Fibroblast of pulmonary artery (primary cell): ENCODE data around the gene FN3KRP.
A peak's percentile ranks its signal among the peaks of the same experiment; 100 is the strongest.

Experiments
- DNase-seq: peaks from one replicate; pipeline ENCODE4 v3.0.0-alpha.2; 2010; ENCODE audit warnings: low read depth
- H3K4me3 ChIP-seq: replicated peaks from 2 replicates; pipeline ENCODE4 v1.5.1; 2011; ENCODE audit warnings: low read depth, mild to moderate bottlenecking, control low read depth, low read length, moderate library complexity
- CTCF ChIP-seq: IDR thresholded peaks from 2 replicates; pipeline ENCODE4 v1.5.1; 2011; ENCODE audit warnings: mild to moderate bottlenecking, control low read depth, low read length, inconsistent platforms; ENCODE audit errors: missing control alignments

FN3KRP gene

GRCh38 chr17:82750241-82750908 is 33.9 kb downstream of the FN3KRP start:
- H3K4me3 ChIP-seq, result no peak overlapping the region
- DNase-seq, result no peak
- TF ChIP-seq CTCF, result no peak

GRCh38 chr17:82751171-82751570 is 34.7 kb downstream of the FN3KRP start:
- DNase-seq, result no peak
- peak overlapping the region; percentile 52 for H3K4me3 ChIP-seq
- no peak for TF ChIP-seq CTCF

GRCh38 chr17:82751571-82752370 is 35.3 kb downstream of the FN3KRP start, which contains the start of gene TBCD:
Gene TBCD, plus strand, starts transcription at chr17:82752065. Its CDS starts 129 bp downstream, at chr17:82752194.
- H3K4me3 ChIP-seq, result peak within 1 kb of the TSS; percentile 74
- peak; percentile 92 for DNase-seq
- no peak for TF ChIP-seq CTCF

GRCh38 chr17:82752371-82753200 is 36.1 kb downstream of the FN3KRP start:
- DNase-seq, result no peak
- no peak for TF ChIP-seq CTCF

GRCh38 chr17:82753201-82753464 is 36.6 kb downstream of the FN3KRP start:
- H3K4me3 ChIP-seq, result peak overlapping the region; percentile 74
- no peak for TF ChIP-seq CTCF
- no peak for DNase-seq

More at GRCh38 chr17:82752371-82753200, 36.1 kb downstream of the FN3KRP start:
- H3K4me3 ChIP-seq, result peak overlapping the region; percentile 74

GRCh38 chr17:82754297-82755208 is 38.0 kb downstream of the FN3KRP start:
- DNase-seq, result no peak

More at GRCh38 chr17:82754297-82755208, 38.0 kb downstream of the FN3KRP start:
- TF ChIP-seq CTCF, result no peak
- no peak overlapping the region for H3K4me3 ChIP-seq
